Stimulated activated CD4-positive, alpha-beta T cell treated with anti-CD3 and anti-CD28 coated beads, Interleukin-15, amount 100 ng/mL, for 1 hour (primary cell): ENCODE results near the gene MKNK2.

Experiments used
- DNase-seq, 2 donors: peaks; one replicate each; pipeline ENCODE4 v3.0.0-alpha.2; 2020; ENCODE audit warnings: low read depth in 1 of 2, low spot score in 1 of 2

Gene MKNK2

DNA sequence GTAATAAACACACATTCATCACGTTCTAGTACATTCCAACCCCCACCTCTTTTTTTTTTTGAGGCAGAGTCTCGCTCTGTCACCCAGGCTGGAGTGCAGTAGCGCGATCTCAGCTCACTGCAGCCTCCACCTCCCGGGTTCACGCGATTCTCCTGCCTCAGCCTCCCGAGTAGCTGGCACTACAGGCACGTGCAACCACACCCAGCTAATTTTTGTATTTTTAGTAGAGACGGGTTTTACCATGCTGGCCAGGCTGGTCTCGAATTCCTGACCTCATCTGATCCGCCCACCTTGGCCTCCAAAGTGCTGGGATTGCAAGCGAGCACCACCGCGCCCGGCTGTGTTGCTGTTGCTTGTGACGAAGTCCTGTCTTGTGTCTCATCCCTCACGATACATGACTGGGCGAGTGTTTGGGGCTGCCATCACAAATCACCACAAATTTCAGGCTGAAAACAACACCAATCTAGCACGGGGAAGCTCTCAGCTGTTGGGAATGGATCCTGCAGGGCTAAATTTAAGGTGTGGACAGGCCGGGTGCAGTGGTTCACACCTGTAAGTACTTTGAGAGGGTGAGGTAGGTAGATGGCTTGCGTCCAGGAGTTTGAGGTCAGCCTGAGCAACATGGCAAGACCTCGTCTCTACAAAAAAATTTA is 29.4 kb upstream of the MKNK2 start:
- no peak for DNase-seq

DNA sequence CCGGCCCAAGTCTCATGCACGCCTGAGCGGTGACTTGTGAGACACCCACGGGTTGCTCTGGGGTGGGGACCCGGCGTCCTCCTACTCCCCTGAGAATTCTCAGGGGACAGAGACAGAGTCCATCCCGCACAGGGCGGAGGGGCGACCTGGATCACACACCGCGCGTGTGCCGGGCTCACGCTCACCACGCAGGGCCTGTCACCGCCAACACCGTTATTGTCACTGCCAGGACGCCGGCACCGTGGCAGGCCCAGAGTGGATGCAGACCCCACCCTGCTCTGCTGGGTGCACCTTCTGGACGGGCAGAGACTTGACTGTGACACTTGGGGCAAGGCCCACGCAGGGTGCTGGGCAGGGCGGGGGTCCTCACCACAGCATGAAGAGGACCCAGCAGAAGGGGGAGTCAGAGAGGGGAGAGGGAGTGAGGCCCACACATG is 28.8 kb upstream of the MKNK2 start:
- DNase-seq = no peak

DNA sequence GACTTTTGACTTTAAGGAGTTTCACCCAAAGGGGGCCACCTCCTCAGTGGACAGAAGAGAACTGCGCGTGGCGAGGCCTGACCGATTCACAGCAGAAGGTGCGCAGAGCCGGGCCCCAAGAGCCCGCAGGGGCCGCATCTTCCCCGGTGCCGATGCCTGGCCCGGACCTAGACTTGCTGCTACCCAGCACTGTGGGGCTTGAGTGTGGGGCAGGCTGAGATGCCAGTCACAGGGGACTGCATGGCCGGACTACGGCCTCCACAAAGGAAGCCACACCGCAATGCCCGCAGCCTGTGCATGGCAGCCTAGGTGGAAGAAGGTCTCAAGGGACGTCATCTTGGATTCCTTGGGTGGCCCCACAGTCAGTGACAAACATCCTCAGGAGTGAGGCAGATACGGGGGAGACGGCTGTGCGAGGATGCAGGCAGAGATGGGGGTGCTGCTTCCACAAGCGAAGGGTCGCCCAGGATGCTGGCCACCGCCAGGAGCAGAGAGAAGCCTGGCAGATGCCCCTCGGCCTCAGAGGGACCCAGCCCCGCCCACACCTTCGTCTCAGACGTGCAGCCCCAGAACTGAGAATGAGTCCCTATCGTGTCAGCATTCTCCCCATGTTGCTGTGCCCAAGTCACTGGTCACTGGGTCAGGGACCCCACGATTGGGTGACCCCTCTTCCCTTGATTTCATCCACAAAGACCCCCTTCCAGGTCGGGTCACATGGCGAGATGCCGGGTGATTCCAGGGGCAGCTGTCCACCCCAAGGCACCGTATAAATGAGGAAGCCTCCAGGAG is 28.2 kb upstream of the MKNK2 start:
- no peak for DNase-seq

DNA sequence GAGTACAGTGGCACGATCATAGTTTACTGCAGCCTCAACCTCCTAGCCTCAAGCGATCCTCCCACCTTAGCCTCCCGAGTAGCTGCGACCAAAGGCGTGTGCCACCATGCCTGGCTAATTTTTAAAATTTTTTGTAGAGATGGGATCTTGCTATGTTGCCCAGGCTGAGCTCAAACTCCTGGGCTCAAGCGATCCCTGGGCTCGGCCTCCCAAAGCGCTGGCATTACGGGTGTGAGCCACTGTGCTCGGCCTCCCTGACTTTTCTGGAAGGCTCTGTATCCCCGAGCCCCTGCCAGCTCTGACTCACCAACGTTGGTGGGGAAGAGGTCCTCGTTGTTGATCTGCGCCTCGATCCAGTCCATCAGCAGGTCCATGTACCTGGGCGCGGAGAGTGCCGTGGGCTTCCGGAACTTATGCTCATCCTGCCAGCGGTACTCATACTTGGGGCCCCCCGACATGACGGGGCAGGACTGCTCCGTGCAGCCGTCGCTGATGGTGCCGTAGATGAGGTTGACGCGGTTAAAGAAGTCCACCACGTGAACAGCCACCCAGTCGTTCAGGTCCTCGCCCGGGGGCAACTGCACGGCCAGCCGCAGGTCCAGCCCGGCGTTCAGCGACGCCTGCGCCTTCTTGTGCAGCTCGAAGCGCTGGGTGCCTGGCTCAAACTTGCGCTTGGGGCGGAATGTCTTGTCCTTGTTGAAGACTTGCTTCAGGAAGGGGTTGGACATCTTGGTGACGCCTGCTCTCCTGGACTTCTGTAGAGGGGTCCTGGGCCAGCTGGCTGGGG is 27.0 kb upstream of the MKNK2 start:
- DNase-seq = no peak

DNA sequence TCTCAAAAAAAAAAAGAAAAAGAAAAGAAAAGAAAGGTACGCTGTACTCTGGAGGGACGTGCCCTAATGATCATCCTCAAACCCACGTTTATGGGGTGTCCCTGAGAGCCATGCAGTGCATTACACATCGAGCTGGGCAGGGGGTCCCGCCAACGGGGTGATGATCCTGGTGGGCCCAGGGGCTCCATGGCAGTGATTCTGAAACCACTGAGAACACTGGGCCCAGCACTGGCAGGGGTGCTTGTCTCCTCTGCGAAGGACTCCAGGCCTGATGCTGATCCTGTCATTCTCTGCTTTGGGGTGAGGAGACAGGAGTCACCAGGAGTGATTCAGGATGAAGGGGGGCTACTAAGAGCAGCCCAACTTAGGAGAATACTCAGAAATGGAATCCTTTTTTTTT is 26.4 kb upstream of the MKNK2 start:
- no peak for DNase-seq

DNA sequence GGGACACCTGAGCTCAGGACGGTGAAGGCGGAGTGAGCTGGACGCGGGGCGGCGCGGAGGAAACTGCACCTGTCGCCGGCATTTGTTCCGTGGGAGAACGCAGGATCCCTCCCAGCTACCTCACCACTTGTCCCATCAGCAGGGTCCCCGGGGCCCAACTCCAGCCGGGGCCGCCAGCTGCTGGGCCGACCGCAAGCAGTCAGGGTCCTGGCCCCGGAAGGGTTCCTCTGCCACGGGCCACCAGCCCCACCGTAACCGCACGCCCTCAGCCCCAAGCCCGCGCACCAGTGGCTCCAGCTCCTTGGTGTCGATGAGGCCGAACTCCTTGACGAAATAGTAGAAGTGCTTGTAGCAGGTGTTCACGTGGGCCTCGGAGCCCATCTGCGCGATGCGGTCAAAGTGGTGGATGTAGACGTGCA is 25.5 kb upstream of the MKNK2 start:
- no peak for DNase-seq

DNA sequence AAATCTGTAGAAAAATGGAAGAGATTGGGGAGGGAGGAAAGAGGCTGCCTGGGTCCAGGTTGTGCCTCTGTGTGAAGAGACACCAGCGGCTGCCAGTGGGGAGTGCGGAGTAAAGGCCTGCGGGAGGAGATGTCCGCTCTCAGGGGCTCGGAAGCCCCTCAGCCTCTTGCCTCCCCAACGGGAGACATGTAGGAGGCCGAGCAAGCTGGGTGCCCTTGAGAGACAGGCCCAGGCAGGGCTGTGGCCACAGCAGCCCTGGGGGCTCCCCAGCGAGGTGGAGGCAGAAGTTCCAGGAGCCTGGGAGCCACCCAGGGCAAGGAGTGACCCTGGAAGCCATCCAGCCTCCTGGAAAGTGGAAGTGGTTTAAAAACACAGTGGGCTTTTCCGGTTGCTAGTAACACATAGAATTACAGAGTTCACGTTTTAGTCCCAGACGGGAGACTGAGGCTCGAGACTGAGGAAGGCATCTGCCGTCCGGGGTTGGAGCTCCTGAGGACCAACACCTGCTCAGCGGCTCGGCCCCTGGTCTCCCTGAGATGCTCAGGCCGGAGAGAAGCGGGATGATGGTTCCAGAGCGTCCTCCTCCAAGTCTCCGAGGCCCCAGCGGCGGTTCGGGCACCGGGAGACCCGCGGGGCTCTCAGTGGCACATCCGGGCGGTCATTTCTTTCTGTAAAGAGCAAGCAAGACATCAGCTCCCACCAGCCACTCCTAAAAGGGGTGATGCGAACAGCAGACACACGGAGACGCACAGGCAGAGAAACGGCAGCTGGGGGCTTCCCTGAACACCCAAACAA is 21.9 kb upstream of the MKNK2 start:
- no peak for DNase-seq

DNA sequence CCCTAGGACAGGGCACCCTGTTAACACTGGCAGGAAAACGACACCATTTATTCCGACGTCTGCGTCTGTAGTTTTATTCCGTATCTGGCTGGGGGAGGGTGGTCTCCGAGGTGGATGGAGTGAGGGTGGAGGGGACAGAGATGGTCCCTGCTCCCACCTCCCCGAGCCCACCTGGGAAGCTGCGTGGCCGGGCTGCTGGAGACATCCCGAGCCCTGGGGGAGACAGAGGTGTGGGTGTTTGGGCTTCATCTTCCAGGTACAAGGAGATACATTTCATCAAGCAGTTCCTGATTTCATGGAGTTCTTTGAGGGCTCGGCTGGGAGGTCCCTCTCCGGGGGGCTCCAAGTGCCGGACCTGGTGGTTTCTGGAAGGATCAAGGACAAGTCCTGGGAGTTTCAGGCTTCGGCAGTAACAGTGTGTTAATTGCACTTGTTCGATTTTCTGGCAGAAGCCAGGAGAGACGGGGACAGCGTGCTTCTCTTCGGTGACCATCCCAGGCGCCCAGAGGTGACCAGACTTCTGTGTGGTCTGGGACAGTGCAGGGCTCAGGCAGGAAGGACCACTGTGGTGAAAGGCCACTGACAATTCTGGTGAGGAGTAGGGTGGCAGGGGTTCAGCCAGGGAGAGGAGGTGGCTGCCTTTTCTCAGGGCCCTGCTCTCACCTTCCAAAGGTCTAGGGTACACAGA is 20.1 kb upstream of the MKNK2 start:
- DNase-seq = no peak

DNA sequence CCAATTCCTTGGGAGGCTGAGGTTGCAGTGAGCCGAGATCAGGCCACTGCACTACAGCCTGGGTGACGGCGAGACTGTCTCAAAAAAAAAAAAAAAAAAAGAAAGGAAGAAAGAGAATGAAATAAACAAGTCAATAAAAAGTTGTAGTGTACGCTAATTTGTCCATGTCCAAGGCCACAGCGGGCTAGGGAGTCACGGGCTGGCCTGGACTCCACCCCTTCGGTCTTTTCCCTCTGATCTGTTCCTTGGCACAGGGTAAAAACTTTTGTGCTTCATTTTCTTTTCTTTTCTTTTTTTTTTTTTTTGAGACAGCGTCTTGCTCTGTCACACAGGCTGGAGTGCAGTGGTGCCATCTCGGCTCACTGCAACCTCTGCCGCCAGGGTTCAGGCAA is 19.4 kb upstream of the MKNK2 start:
- DNase-seq = no peak

DNA sequence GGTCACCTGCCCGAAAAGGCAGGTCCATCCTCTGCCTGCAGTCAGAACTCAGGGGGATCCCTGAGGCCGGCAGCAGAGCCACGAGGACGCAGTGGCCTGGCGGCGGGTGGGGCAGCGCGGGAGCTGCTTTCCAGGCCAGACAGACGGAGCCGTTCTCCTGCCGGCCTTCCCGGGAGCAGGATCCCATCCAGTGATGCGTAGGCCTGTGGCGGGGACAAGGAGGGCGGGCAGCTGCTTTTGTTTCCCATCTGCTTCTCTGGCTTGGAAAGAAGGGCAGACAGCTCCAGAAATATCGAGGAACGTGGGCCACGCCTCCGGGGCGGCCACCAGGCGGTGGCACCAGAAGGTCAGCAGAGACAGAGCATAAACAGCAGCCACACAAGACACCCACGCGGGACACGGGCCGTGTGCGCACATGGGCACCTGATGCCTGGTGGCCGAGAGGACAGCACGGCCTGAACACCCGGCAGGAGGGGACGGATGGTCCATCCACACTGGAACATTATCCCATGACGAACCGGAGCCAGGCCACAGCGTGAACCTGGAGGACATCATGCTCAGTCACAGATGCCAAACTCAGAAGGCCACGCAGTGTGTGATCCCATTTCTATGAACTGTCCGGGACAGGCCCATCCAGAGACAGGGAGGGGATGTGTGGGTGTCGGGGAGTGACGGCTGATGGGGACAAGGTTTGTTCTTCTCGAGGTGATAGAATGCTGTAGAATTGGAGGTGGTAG is 13.9 kb upstream of the MKNK2 start:
- no peak for DNase-seq

DNA sequence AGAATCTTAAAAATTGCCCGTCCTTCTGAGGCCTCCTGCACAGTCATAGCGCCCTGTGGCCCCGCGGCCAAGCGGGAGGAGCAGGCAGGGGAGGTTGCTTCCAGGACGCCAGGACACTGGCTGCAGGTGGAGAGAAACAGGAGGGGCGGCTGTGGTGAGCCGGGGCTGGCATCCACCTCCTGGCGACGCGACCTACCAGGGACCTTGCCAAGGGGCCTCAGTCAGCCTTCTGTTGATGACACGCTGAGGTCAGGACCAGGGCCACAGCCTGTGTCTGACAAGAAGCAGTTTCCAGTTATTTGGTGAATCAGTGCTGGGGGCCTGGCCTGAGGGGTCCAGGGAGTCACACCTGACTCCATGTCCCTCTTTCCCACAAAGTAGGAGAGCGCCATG is 13.3 kb upstream of the MKNK2 start:
- DNase-seq = no peak

DNA sequence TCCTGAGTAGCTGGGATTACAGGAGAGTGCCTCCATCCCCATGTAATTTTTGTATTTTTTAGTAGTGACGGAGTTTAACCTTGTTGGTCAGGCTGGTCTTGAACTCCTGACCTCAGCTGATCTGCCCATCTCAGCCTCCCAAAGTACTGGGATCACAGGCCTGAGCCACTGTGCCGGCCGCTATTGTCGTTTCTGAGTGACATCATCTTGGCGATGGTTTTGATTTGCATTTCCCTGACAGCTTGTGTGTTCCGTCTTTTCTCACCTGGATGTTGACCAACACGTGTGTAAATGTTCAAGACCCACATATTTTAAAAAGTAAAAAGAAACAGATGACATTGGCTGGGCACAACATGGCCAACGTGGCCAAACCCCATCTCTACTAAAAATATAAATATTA is 12.8 kb upstream of the MKNK2 start:
- no peak for DNase-seq

DNA sequence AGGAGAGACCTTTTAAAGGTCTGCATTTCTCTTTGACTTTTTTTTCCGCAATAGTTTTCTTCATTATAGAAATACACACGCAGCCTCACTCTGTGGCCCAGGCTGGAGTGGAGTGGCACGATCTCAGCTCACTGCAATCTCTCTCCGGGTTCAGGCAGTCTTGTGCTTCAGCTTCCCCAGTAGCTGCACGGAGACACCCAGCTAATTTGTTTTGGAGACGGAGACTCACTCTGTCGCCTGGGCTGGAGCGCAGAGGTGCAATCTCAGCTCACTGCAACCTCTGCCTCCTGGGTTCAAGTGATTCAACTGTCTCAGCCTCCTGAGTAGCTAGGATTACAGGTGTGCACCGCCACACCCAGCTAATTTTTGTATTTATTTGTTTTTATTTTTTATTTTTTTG is 11.7 kb upstream of the MKNK2 start:
- DNase-seq = no peak

DNA sequence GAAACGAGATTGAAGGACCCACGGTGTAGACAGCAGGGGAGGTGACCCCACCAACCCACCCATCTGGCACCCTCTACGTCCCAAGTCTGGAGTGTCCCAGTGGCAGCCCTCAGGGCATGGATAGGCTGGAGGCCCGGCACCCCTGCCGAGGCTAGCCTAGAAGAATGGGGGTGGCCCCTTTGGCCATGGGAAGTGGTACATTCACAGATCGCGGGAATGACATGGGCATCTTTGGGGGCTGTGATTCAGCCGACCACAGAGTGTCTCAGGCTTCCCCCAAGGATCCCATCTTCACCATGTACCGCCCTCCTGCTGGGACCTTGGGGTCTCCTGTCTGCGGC is 11.3 kb upstream of the MKNK2 start:
- no peak for DNase-seq

DNA sequence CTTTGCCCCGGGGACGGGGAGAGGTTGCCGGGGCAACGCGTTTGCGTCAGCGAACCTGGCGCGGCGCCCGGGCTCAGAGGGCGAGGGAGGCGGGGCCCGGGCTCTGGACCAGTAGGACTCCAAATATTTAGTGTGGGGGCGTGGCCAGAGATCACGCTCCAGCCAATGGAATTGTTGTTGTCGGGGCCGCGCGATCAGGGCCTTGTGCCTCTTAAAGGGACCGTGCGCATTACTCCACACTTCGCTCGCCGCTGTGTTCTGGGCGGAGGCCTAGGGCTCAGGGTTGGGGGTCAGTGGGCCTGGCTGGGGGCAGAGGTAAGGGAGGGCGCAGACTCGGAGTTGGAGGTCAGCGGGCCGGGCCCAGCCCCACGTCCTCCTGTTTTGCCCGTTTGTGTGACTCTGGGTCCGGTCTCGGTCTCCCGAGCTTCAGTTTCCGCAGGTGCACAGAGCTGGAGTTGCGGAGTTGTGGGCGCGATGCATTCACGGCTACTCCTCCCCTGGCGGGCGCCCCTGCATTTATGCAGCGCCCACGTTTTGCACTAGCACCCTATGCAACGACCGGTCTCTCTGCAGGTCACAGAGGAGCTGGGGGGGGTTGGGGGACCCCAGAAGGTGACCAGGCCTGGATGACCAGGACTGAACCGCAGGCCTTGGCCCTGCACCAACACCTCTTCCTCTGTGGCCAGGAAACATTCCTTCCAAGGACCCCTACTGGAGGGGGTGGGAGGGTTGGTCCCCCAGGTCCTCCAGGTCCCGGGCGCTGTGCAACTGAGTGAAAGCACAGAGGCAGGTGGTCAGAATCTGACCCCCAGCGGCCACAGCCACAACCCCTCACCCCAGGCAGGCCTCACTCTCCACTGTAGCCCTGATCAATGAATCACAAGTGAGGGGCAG is 10.7 kb upstream of the MKNK2 start:
- DNase-seq = peak; percentile 99 to 100

DNA sequence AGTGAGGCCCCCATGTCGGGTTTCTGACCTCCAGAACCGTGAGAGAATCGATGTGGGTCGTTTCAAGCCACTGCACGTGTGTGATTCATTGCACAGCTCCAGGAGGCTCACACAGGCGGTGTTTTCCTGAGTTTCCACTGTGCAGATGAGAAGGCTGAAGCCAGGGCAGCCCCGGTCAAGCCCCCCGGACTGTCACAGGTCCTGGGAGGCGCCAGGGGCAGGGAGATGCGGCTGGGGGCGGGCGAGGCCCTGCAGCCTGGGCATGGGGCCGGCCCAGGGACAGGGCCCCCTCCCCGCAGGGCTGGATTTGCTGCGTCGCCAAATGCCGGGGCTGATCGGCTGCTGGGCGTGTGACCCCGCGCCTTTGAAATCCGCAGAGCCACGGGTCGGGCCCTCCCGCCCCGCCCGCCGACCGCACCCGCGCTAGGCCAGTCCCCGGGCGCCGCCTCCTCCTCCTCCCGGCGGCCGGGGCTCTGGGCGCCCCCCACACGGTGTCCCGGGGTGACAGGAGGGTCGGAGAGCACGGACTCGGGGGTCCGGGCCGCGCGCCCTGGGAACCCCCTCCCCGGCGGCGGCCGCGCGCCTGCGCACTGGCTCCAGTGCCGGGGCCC is 9.9 kb upstream of the MKNK2 start:
- DNase-seq = no peak

DNA sequence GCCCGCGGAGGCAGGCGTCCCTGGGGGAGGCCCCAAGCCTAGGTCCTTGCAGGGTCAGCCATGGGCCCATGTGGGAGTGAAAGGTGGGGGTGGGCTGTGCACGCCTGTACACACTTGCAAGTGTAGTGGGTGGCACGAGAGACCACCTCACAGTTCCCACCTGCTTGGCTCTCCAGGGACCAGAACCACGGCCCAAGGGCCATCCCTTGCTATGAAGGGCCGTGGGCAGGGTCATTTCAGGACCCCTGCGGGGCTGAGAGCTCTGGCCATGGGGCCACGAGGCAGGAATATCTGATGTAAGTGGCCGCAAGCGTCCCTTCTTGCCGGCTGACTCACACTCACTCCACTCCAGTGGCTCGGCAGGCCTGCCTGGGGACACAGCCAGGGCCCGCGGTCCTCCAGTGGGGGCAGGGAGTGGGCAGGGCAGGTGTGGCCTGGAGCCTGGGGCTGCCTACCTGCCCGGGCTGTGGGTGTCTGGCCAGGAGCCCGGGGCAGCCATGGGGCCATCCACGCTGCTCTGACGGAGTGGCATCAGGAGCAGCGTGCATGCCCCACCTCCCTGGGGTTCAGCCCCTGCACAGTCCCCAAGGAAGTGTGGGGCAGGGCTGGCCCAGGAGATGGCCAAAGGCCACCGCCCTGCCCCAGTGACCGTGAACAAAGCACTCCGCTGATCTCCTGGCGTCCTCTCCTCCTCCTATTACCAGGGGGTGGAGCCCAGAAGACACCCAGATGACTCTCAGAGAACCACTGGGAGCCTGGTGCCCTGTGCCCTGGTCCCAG is 8.6 kb upstream of the MKNK2 start:
- no peak for DNase-seq
